Tongue (tissue), 2 donors: ENCODE results near the gene ZNF629. TPM values are rescaled to one million over a fixed set of nuclear protein-coding genes. Genes with fewer than 3 reads are reported as not detected.

Experiments used
- DNase-seq: peaks from one replicate; pipeline ENCODE4 v3.0.0-alpha.2; 2015
- total RNA-seq: library from RNA; depleted of rRNA; stranded (reverse); fragments of >200 nt; gene quantifications from one replicate; pipeline ENCODE4 v1.2.3, GENCODE V29; 2014

ZNF629 gene
- total RNA-seq, 1 donor from 2014 or later, result 10.8 TPM

GRCh38 chr16:30786115-30786935 is 680 bp downstream of the ZNF629 start:
- peak; percentile 60 for DNase-seq

DNA sequence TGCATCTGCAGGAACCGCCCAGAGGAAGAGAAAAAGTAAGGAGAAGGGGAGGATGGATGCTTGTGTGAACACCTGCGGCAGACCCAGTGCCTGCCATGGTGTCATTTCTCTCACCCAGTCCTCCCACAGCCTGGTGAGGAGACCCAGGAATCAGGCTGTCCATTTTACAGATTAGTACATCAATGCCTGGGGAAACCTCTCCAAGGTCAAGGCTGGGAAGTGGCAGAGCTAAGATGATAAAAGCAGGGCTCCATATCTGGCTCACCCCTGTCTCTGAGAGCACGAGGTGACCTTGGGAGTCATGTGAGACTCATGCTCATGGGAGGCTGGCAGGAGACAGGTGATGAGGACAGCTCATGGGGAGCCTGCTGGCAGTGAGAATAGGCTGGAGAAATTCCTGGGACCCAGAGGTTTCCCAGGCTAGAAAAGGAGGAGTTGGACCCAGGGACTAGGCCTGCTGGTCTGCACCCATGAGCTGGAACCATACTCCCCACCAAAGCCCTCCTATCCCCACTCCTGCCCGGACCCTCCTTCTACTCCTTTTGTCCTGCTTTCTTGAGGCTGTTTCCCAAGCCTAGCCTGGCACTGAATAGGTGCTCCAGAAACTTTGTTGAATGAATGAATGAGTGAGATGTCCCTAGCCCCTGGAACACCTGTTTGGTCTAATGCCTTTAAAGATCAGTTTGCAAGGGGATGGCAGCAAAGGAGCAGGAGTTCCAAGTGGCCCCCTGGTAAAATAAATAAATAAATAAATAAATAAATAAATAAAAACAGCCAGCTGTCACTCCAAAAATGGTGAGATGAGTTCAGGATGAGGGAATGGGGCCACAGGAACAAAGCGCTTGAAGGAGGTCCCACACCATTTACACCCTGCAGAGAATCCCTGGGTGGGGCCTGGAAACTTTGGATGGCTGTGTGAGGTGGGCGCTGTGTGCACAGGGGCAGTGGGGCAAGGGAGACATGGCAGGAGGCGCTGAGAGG is 1.6 kb downstream of the ZNF629 start:
- DNase-seq, result no peak

DNA sequence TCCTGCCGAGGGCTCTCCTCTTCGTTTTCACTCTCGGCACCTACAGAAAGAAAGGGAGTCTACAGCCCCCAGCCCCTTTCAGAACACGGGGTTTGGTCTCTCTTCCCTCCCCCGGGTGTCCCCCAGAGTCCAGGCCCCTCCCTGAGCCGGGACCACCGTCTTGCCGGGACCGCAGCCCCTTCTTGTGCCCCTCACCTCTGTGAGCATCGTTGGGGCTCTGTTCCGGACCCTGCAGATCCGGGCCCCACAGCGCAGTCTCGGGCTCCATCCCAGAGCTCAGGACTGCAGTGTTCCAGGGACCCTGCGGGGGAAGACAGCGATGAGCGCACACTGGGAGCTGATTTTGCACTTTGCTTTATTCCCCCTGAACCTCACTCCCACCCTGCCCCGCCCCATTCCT is 2.8 kb downstream of the ZNF629 start:
- DNase-seq, result no peak

DNA sequence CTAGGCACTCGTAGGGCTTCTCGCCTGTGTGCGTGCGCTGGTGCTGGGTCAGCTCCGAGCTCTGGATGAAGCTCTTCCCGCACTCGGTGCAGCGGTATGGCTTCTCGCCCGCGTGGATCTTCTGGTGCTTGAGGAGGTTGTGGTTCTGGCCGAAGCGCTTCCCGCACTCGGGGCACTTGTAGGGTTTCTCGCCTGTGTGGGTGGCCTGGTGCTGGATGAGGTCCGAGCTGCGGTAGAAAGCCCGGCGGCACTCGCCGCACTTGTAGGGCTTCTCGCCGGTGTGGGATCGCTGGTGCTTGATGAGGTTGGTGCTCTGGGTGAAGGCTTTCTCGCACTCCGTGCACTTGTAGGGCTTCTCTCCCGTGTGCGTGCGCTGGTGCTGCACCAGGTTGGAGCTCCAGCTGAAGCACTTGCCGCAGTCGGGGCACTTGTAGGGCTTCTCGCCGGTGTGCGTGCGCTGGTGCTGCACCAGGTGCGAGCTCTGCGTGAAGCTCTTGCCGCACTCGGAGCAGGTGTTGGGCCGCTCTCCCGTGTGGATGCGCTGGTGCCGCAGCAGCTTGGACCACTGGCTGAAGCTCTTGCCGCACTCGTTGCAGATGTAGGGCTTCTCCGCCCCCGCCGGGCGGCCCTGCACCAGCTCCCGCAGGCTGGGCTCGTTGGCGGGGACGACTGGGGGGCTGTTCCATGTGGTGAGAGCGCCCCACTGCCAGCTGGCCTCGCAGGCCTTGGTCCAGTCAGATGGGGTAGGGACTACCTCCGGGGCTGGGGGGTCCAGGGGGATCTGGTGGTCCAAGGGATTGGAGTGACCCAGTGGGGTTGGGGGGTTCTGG is 3.5 kb downstream of the ZNF629 start:
- DNase-seq, result no peak

DNA sequence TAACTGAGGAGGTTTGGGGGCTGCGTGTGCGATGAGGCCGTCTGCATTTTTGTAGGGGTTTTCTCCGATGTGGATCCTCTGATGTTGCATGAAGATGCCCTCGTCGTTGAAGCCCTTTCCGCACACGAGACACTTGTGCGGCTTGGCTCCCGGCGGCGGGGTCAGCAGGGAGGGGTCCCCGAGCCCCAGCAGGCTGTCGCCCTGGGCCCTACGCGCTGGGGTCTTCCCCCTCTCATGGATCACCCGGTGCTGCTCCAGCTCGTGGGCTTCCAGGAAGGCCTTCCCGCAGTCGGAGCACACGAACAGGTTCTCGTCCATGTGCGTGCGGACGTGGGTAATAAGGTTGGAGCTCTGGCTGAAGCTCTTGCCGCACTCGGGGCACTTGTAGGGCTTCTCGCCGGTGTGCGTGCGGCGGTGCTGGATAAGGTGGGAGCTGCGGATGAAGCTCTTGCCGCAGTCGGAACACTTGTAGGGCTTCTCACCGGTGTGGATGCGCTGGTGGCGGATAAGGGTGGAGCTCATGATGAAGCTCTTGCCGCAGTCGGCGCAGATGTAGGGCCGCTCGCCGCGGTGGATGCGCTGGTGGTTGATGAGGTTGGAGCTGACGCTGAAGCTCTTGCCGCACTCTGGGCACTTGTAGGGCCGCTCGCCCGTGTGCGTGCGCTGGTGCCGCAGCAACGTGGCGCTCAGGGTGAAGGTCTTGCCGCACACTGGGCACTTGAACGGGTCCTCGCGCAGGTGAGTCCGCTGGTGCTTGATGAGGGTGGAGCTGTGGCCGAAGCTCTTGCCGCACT is 4.3 kb downstream of the ZNF629 start:
- DNase-seq, result no peak

- DNase-seq, result no peak
Observed at GRCh38 chr16:30780549-30780948, 6.5 kb downstream of the ZNF629 start.

- no peak for DNase-seq
Observed at GRCh38 chr16:30780021-30780420, 7.0 kb downstream of the ZNF629 start.

- DNase-seq, result no peak
Observed at GRCh38 chr16:30779596-30779995, 7.4 kb downstream of the ZNF629 start.

GRCh38 chr16:30778549-30779244 is 8.3 kb downstream of the ZNF629 start:
- DNase-seq, result no peak

DNA sequence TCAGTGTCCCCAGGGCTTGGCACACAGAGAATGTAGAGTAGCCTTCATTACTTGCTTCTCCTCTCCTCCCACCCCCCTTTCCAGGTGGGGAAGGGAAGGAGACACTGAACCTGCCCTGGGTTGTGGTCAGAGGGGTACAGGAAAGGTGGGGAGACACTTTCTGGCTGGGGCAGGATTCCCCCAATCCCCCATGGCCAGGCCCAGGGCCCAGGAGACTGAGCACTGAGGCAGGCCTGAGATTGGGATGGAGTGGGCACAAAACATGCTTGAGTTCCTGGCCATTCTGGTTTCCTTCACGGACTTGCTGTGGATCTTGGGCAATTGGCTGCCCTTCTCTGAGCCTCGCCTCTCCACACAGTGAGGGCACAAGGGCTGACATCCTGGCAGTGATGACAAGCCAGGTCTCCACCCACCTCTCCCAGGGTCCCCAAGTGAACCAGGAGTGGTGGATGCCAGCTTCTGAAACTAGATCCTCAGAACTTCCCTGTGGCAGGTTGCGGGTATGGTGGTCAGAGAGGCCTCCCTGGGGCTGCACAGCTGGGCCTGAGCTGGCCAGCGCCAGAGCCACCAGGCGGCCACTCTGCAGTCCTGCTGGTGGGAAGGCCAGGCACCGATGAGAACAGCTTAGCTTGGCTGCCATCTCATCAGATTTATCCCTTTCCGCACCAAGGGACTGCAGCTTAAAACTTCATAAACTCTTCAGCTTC is 9.3 kb downstream of the ZNF629 start:
- no peak for DNase-seq

GRCh38 chr16:30775392-30776188 is 11.4 kb downstream of the ZNF629 start:
- DNase-seq, result peak; percentile 93

DNA sequence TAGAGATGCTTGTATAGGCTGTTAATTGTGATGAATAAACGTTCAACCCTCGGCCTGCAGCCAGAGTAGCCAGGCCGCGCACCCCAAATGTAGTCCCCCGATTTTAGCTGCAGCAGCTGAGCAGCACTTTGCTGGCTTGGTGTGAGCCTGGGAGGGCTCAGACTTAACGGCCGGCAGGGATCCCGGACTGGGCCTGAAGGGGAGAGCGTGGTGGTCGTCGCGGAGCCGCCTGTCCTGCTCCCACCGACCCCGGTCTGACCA is 11.9 kb downstream of the ZNF629 start:
- DNase-seq, result no peak

DNA sequence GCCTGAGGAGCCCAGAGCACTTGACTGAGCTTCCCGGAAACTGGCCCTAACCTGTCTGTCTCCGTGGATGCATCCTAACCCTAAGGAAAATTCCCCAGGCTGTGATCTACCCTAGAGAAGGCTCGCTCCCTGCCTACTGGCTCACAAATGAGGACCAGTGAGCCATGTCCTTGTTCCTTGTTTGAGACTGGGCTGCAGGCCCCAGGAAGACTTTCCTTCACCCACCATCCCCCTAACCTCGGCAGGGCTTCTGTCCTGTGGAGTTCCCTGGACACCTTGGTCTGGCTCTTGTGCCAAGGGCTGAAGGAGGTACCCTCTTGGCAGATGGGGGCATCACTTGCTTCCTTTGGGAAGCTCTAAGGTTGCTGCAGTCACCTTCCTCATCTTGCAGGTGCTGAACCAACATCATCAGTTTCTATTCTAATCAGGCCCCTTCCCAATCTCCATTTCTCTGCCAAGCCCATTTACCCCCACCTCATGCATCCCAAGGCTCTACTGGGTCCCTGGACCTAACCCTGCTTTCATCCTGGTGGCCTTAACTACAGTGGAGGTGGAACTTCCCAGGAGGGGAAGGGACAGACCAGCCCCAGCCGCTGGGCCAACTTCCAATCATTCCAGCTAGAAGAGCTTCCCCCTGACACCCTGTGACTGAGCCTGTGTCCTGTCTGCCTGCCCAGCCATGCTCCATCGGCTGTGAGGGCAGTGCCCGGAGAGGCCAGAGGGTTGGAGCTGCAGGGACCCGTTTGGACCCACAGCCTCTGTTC is 12.5 kb downstream of the ZNF629 start:
- no peak for DNase-seq

GRCh38 chr16:30773826-30774225 is 13.2 kb downstream of the ZNF629 start:
- no peak for DNase-seq

- no peak for DNase-seq
Observed at GRCh38 chr16:30771726-30772125, 15.3 kb downstream of the ZNF629 start.

GRCh38 chr16:30769379-30770089 is 17.5 kb downstream of the ZNF629 start:
- DNase-seq, result no peak

GRCh38 chr16:30768583-30769181 is 18.3 kb downstream of the ZNF629 start:
- DNase-seq, result no peak
